NCI-H2196 (cell line): ENCODE results near the gene TTLL1.
A peak's percentile ranks its signal among the peaks of the same experiment; 100 is the strongest.
"Not testable (repeated sequence)": the region's sequence is repeated elsewhere in the genome, so short reads cannot be mapped to it uniquely, and the experiment has no call there.

ENCODE experiments used
- DNase-seq: peaks from one replicate; lab custom pipeline; 2025; ENCODE audit not compliant: unreplicated experiment; lab: John Stamatoyannopoulos, UW

The TTLL1 gene

DNA sequence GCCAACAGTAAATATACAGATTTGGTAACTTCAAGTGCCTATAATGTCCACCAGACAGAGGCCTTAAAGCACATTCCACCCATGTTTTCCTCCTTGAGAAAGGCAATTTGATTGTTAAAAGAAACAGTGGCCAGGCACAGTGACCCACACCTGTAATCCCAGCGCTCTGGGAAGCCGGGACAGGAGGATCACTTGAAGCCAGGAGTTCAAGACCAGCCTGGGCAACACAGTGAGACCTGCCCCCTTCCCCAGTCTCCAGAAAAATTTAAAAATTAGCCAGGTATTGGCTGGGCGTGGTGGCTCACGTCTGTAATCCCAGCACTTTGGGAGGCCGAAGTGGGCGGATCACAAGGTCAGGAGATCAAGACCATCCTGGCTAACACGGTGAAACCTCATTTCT lies 93.5 kb downstream of the TTLL1 start:
- DNase-seq, result not testable (repeated sequence)

DNA sequence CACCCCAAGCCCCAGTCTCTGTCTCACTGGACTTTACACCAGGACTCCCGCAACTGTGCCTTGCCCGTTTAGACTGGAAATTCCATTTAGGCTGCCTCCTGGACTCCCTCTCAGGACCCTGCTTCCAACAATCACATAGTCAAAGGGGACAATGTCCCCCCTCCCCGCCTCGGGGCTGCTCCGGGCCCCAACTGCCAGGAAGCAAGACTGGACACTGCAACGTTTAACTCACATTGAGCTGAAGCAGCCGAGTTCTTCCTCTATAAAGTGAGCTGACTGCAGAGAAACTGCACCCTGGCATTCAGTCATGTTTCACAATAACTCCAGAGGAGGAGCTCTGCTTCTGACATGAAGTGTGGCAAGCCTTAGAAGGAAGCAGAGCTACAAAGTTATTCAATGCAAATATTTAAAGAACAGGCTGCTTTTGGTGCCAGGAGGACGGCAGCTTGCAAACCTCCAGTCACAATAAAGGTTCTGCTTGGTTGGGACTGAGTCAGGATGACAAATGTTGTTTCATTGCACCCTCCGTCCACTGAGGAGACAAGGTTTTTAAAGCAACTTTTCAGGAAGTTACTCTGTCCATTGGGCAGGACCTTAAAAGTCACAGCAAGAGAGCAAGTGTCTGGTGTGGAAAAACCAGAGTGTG lies 94.2 kb downstream of the TTLL1 start:
- DNase-seq, result peak; percentile 52

DNA sequence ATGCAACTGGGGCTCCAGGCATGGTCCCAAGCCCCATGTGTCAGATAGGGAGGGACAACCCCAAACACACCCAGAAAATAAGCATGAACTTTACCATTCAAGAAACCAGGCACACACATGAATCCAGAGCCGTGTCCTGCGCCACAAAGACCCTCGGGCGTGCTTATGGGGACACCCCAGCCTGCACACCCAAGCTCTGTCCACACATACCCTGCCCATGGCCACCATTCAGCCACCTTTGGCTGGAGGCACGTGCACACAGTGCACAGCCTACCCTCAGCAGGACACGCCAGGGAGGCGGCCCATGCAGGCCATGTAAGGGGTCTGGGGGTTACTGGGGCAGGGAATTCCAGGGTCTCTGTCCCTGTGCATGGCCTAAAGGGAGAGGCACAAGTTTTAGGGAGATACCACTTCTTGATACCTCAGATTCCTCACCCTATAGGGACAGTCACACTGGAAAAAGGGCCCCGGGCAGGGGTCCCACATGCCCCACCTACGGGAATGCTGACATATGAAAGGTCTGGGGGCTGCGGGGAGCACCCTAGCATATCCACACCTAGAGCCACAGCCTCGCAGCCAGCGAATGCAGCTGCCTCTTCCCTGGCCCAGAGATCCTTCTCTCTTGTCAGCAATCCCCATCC lies 94.8 kb downstream of the TTLL1 start:
- DNase-seq, result no peak

DNA sequence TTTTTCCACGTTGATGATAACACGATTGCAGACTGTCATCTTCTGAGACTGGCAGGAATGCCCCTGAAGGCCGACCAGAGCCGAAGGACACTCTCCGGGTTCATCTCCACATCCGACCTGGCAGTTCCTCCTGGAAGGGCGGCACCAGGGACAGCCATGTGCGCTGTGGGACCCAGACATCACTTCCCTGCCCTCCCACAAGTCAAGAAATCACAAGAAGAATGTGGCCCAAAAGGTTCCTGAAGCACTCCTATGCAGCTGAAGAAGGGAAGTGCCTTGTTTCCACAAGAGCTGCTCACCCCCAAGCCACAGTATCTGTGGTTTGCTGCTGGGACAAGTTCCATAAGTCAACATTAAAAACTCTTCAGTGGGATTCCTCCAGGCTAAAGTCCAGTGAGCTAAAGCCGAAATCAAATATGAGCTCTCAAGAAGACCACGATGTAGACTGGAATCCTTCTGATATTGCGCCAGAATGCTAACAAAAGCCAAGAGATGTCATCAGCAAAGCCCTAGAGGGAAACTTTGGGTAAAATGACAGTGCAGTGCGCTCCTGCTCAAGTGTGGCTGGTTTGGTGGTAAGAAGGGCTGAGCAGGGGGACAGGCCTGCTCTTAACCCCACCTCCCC lies 95.4 kb downstream of the TTLL1 start:
- no peak for DNase-seq

DNA sequence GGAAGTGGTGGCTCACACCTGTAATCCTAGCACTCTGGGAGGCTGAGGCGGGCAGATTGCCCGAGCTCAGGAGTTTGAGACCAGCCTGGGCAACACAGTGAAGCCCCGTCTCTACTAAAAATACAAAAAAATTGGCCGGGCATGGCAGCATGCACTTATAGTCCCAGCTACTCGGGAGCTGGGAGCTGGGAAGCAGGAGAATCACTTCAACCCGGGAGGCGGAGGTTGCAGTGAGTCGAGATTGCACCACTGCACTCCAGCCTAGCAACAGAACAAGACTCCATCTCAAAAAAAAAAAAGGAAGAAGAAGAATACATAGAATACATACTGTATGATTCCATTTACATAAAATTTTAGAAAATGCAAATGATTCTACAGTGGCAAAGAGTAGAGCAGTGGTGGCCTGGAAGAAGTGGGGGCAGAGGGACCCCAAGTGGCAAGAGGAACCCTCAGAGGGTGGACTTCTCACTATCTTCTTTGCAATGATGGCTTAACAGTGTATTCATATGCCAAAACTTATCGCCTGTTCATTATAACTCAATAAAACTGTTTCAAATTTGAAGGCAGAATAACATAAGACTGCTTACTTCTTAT lies 96.2 kb downstream of the TTLL1 start:
- DNase-seq, result no peak

- no peak for DNase-seq
Observed at GRCh38 chr22:42992092-42992491, 97.1 kb downstream of the TTLL1 start.

DNA sequence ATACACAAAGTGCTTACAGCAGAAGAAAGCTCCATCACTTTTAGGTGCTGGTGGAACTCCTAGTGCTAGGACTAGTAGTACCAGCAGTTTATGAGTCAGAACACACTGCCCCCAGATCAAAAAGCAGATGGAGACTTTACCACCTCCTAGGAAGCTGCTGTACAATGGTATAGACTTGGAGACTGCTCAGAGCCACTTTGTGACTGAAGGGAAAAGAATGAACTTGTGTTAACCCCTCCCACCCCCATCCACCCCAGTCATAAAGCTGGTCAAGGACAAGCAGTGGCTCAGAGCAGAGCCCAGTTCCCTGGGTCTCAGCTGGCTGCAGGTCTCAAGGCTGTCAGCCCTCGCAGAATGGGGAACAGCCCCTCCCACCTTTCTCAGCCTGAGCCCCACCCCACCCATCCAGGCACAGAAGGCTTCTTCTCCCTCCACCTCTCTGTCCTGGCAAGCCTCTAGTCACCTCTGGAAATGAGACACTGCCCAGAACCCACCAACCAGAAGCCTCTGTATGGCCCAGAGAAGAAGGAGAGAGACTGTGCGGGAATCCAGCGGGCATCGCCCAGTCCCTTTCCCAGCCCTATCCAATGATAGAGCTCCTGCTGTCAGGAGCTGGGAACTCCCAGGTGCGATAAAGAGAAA lies 98.1 kb downstream of the TTLL1 start:
- DNase-seq, result no peak

DNA sequence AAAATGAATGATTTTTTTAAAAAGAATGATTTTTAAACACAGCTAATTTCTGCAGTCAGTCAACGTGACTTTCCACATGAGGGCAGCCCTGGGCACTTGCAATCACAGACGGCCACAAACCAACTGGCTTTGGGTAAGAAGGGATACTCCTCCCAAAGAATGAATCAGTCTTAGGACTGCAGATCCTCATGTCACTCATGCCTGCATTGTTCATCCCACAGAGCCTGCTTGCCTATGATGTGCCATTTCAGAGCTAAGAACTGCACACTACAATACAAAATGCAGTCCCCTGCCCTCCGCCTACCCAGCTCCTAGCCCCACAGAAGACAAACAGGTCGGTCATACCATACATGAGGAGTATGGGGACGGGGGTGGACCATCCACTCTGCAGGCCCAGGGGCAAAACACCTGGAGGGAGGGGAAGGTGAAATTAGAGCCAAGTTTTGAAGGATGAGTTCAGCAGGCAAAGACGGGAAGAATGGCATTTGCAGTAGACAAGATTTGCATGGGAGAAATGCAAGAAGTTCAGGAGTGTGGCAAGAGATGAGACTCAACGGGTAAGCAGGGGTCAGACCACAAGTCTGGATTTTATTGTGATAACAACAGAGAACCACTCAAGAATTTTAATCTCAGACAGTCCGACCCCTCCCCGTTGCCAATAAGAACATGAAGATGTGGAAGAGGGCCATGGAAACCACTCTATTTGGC lies 98.9 kb downstream of the TTLL1 start:
- DNase-seq, result peak; percentile 29
